HG03095 (cell line): ENCODE measurements around the gene BMPR1B.

Experiments
- ATAC-seq: cut with Tn5 transposase; IDR thresholded peaks from one replicate; pipeline ENCODE4 v1.9.1; 2021; ENCODE audit warnings: moderate library complexity; ENCODE audit not compliant: unreplicated experiment

BMPR1B gene

GRCh38 chr4:94947681-94948108 lies 189.9 kb downstream of the BMPR1B start:
- ATAC-seq: no peak

- no peak for ATAC-seq
Measured at GRCh38 chr4:94954251-94954650, 196.5 kb downstream of the BMPR1B start.

- no peak for ATAC-seq
Measured at GRCh38 chr4:94957030-94957429, 199.3 kb downstream of the BMPR1B start.

GRCh38 chr4:94959307-94959706 lies 201.6 kb downstream of the BMPR1B start:
- ATAC-seq: no peak

- no peak for ATAC-seq
Measured at GRCh38 chr4:94960708-94961107, 203.0 kb downstream of the BMPR1B start.

- ATAC-seq: no peak
Measured at GRCh38 chr4:94961420-94961819, 203.7 kb downstream of the BMPR1B start.

GRCh38 chr4:94962484-94962883 lies 204.7 kb downstream of the BMPR1B start:
- ATAC-seq: no peak

GRCh38 chr4:94965852-94966251 lies 208.1 kb downstream of the BMPR1B start:
- no peak for ATAC-seq

GRCh38 chr4:94968493-94968892 lies 210.7 kb downstream of the BMPR1B start:
- ATAC-seq: no peak

GRCh38 chr4:94970650-94971049 lies 212.9 kb downstream of the BMPR1B start:
- ATAC-seq: no peak

GRCh38 chr4:94974773-94975172 lies 217.0 kb downstream of the BMPR1B start:
- no peak for ATAC-seq

- ATAC-seq: no peak
Measured at GRCh38 chr4:94976371-94977011, 218.7 kb downstream of the BMPR1B start.

- ATAC-seq: no peak
Measured at GRCh38 chr4:94978904-94979303, 221.1 kb downstream of the BMPR1B start.

GRCh38 chr4:94979621-94980020 lies 221.9 kb downstream of the BMPR1B start:
- ATAC-seq: no peak

- no peak for ATAC-seq
Measured at GRCh38 chr4:94995684-94996394, 238.1 kb downstream of the BMPR1B start.

- no peak for ATAC-seq
Measured at GRCh38 chr4:95000076-95000648, 242.4 kb downstream of the BMPR1B start.

GRCh38 chr4:95004912-95005311 lies 247.2 kb downstream of the BMPR1B start:
- ATAC-seq: no peak

- ATAC-seq: no peak
Measured at GRCh38 chr4:95007998-95008397, 250.2 kb downstream of the BMPR1B start.

- ATAC-seq: no peak
Measured at GRCh38 chr4:95013236-95013635, 255.5 kb downstream of the BMPR1B start.

- ATAC-seq: no peak
Measured at GRCh38 chr4:95014068-95014467, 256.3 kb downstream of the BMPR1B start.

GRCh38 chr4:95017305-95018064 lies 259.7 kb downstream of the BMPR1B start:
- ATAC-seq: no peak

GRCh38 chr4:95018785-95019184 lies 261.0 kb downstream of the BMPR1B start:
- ATAC-seq: no peak
